ENCODE results near the gene TULP4. TPM values are rescaled to one million over a fixed set of nuclear protein-coding genes. Genes with fewer than 3 reads are reported as not detected.
"Not testable (repeated sequence)": the region's sequence is repeated elsewhere in the genome, so short reads cannot be mapped to it uniquely, and the experiment has no call there.

The TULP4 gene
- total RNA-seq, 2 donors from 2014 or later, result 10.8 to 31.2 TPM

- ATAC-seq (replicated peaks); H3K4me1 Mint-ChIP-seq; H3K27ac Mint-ChIP-seq; H3K27me3 Mint-ChIP-seq; H3K4me3 Mint-ChIP-seq; H3K9me3 Mint-ChIP-seq; H3K36me3 Mint-ChIP-seq (ENCODE audit: low read depth): not testable (repeated sequence)
Observed at GRCh38 chr6:158350731-158351130, 38.5 kb downstream of the TULP4 start.

GRCh38 chr6:158353883-158354877, 41.9 kb downstream of the TULP4 start:
- Mint-ChIP-seq H3K27me3 (no peaks in the 10 kb centered on the region), H3K9me3 (no peaks in the 10 kb centered on the region), H3K4me1 (peaks cover 36% of the 10 kb centered on the region), H3K4me3 (no peak overlapping the region), H3K27ac (no peak overlapping the region), H3K36me3 (ENCODE audit: low read depth) (no peaks in the 10 kb centered on the region)
- ATAC-seq (replicated peaks), result no peak

GRCh38 chr6:158356586-158357546, 44.6 kb downstream of the TULP4 start:
- Mint-ChIP-seq H3K27ac (peak overlapping the region; percentile 77), H3K27me3 (no peaks in the 10 kb centered on the region), H3K36me3 (ENCODE audit: low read depth) (no peaks in the 10 kb centered on the region), H3K4me1 (peaks cover 39% of the 10 kb centered on the region), H3K4me3 (peak overlapping the region; percentile 63), H3K9me3 (no peaks in the 10 kb centered on the region)
- peak; percentile 13 for ATAC-seq (replicated peaks)

- peak; percentile 97 for ATAC-seq (replicated peaks)
- H3K9me3 Mint-ChIP-seq, result no peaks in the 10 kb centered on the region
- no peaks in the 10 kb centered on the region for H3K36me3 Mint-ChIP-seq (ENCODE audit: low read depth)
- peaks cover 39% of the 10 kb centered on the region for H3K4me1 Mint-ChIP-seq
- H3K4me3 Mint-ChIP-seq, result peak overlapping the region; percentile 63
- no peaks in the 10 kb centered on the region for H3K27me3 Mint-ChIP-seq
- H3K27ac Mint-ChIP-seq, result peak overlapping the region; percentile 77
Observed at GRCh38 chr6:158357570-158358216, 45.4 kb downstream of the TULP4 start.

- Mint-ChIP-seq H3K9me3 (no peaks in the 10 kb centered on the region), H3K4me1 (peaks cover 39% of the 10 kb centered on the region), H3K4me3 (peak overlapping the region; percentile 63), H3K36me3 (ENCODE audit: low read depth) (no peaks in the 10 kb centered on the region), H3K27me3 (no peaks in the 10 kb centered on the region), H3K27ac (no peak overlapping the region)
- ATAC-seq (replicated peaks), result no peak
Observed at GRCh38 chr6:158358450-158359077, 46.3 kb downstream of the TULP4 start.

- Mint-ChIP-seq H3K9me3 (no peaks in the 10 kb centered on the region), H3K27me3 (no peaks in the 10 kb centered on the region), H3K36me3 (ENCODE audit: low read depth) (no peaks in the 10 kb centered on the region), H3K4me1 (peaks cover 30% of the 10 kb centered on the region), H3K4me3 (no peak overlapping the region), H3K27ac (no peak overlapping the region)
- ATAC-seq (replicated peaks), result no peak
Observed at GRCh38 chr6:158361068-158361467, 48.8 kb downstream of the TULP4 start.

- H3K36me3 Mint-ChIP-seq (ENCODE audit: low read depth), result no peaks in the 10 kb centered on the region
- peaks cover 32% of the 10 kb centered on the region for H3K4me1 Mint-ChIP-seq
- no peak overlapping the region for H3K4me3 Mint-ChIP-seq
- no peak overlapping the region for H3K27ac Mint-ChIP-seq
- H3K27me3 Mint-ChIP-seq, result no peaks in the 10 kb centered on the region
- ATAC-seq (replicated peaks), result no peak
- no peaks in the 10 kb centered on the region for H3K9me3 Mint-ChIP-seq
Observed at GRCh38 chr6:158361961-158362669, 49.9 kb downstream of the TULP4 start.

GRCh38 chr6:158366363-158366762, 54.1 kb downstream of the TULP4 start:
- Mint-ChIP-seq H3K27ac (peak overlapping the region; percentile 40), H3K36me3 (ENCODE audit: low read depth) (no peaks in the 10 kb centered on the region), H3K27me3 (no peaks in the 10 kb centered on the region), H3K4me3 (peak overlapping the region; percentile 3), H3K4me1 (peaks cover 11% of the 10 kb centered on the region), H3K9me3 (no peaks in the 10 kb centered on the region)
- ATAC-seq (replicated peaks), result peak; percentile 59

- Mint-ChIP-seq H3K27me3 (no peaks in the 10 kb centered on the region), H3K27ac (no peak overlapping the region), H3K4me1 (peaks cover 11% of the 10 kb centered on the region), H3K9me3 (no peaks in the 10 kb centered on the region), H3K36me3 (ENCODE audit: low read depth) (no peaks in the 10 kb centered on the region), H3K4me3 (no peak overlapping the region)
- no peak for ATAC-seq (replicated peaks)
Observed at GRCh38 chr6:158367816-158368215, 55.6 kb downstream of the TULP4 start.

- Mint-ChIP-seq H3K4me3 (no peak overlapping the region), H3K4me1 (peaks cover 11% of the 10 kb centered on the region), H3K27me3 (no peaks in the 10 kb centered on the region), H3K27ac (no peak overlapping the region), H3K36me3 (ENCODE audit: low read depth) (no peaks in the 10 kb centered on the region), H3K9me3 (no peaks in the 10 kb centered on the region)
- no peak for ATAC-seq (replicated peaks)
Observed at GRCh38 chr6:158369241-158369640, 57.0 kb downstream of the TULP4 start.

- H3K27me3 Mint-ChIP-seq, result no peaks in the 10 kb centered on the region
- H3K36me3 Mint-ChIP-seq (ENCODE audit: low read depth), result no peaks in the 10 kb centered on the region
- H3K27ac Mint-ChIP-seq, result no peak overlapping the region
- no peak overlapping the region for H3K4me3 Mint-ChIP-seq
- no peak for ATAC-seq (replicated peaks)
- H3K4me1 Mint-ChIP-seq, result peaks cover 11% of the 10 kb centered on the region
- H3K9me3 Mint-ChIP-seq, result no peaks in the 10 kb centered on the region
Observed at GRCh38 chr6:158370805-158371204, 58.5 kb downstream of the TULP4 start.

GRCh38 chr6:158371261-158371660, 59.0 kb downstream of the TULP4 start:
- no peak overlapping the region for H3K27ac Mint-ChIP-seq
- H3K9me3 Mint-ChIP-seq, result no peaks in the 10 kb centered on the region
- no peaks in the 10 kb centered on the region for H3K36me3 Mint-ChIP-seq (ENCODE audit: low read depth)
- no peak overlapping the region for H3K4me3 Mint-ChIP-seq
- ATAC-seq (replicated peaks), result no peak
- H3K4me1 Mint-ChIP-seq, result peaks cover 8% of the 10 kb centered on the region
- H3K27me3 Mint-ChIP-seq, result no peaks in the 10 kb centered on the region

GRCh38 chr6:158372574-158372973, 60.3 kb downstream of the TULP4 start:
- no peak for ATAC-seq (replicated peaks)
- Mint-ChIP-seq H3K27me3 (no peaks in the 10 kb centered on the region), H3K27ac (no peak overlapping the region)

More at GRCh38 chr6:158372574-158372973, 60.3 kb downstream of the TULP4 start:
- H3K36me3 Mint-ChIP-seq (ENCODE audit: low read depth), result no peaks in the 10 kb centered on the region
- no peak overlapping the region for H3K4me3 Mint-ChIP-seq
- H3K4me1 Mint-ChIP-seq, result no peaks in the 10 kb centered on the region
- H3K9me3 Mint-ChIP-seq, result no peaks in the 10 kb centered on the region
